Measurements from ENCODE around the gene TMEM121B.

- TF ChIP-seq CTCF (conservative IDR thresholded peaks at IDR 0.05; ENCODE audit: low read depth in 2 of 2) (no peak), POLR2AphosphoS5 (IDR thresholded peaks at IDR 0.05; ENCODE audit: low read depth) (no peak), ETS1 (IDR thresholded peaks at IDR 0.05) (no peak), REST (IDR thresholded peaks at IDR 0.05; ENCODE audit: unreplicated experiment) (no peak), CREB1 (CRISPR knock-in tag; IDR thresholded peaks at IDR 0.05; ENCODE audit: low read depth) (no peak), EZH2 (IDR thresholded peaks at IDR 0.05; ENCODE audit: low read depth, unreplicated experiment) (no peak), EZH2phosphoT487 (IDR thresholded peaks at IDR 0.05; ENCODE audit: unreplicated experiment) (no peak), JUNB (IDR thresholded peaks at IDR 0.05; ENCODE audit: unreplicated experiment) (no peak), ZNF462 (CRISPR knock-in tag; IDR thresholded peaks at IDR 0.05) (no peak), ZNF114 (CRISPR knock-in tag; IDR thresholded peaks at IDR 0.05) (no peak), ZNF331 (CRISPR knock-in tag; IDR thresholded peaks at IDR 0.05; ENCODE audit: low read depth) (no peak), STAT1 (IDR thresholded peaks at IDR 0.05; ENCODE audit: unreplicated experiment) (no peak)
Measured at GRCh38 chr22:17118342-17118741, 2.8 kb downstream of the TMEM121B start.

Measured in GM23338 (cell line).